HG02870 (cell line): Measurements from ENCODE around the gene COX8A.

Experiments used
- ATAC-seq: cut with Tn5 transposase; IDR thresholded peaks from one replicate; pipeline ENCODE4 v1.9.1; 2021; ENCODE audit warnings: mild to moderate bottlenecking, moderate library complexity; ENCODE audit not compliant: unreplicated experiment

The COX8A gene

DNA sequence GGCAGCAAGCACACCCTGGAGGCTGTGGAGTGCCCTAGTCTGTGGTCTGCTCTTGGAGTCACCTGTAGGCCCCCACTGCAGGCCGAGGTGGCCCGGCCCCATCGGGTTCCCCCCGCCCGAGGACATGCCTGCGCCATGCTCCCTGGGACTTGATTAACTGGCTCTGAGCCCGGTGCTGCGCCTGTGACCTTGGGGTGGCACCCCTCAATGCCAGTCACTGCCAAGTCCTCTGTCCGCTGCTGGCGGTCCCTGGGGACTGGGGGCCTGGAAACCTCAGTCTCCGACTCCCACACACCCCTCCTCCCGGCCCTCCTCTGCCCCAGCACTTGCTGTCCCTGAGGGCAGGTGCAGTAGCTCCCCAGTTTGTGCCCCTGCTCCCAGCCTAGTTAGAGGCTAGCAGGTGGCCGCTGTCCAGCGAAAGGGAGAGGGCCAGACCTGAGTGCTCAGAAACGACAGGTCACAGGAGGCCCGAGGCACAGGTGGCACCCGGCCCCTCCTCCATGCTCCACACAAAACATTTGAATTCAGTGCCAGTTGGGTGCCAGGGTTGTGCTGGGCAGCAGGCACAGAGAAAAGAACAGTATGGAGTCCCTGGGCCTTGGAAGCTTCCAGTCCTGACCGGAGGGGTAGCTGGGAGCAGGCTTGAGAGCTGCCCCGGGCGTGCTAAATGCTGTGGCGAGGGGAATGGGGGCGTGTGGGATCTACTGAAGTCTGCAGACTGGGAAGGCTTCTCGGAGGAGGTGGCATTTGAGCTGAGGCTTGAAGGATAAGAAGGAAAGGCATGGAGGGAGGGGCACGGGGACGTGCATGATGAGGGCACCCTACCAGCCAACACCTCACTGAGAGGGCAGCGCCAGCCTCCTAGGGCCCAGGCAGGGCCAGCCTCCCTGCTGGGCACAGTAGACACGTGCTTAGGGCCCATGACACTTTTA is 45.0 kb downstream of the COX8A start:
- ATAC-seq: no peak

- ATAC-seq: no peak
Observed at GRCh38 chr11:64020976-64021756, 46.7 kb downstream of the COX8A start.

DNA sequence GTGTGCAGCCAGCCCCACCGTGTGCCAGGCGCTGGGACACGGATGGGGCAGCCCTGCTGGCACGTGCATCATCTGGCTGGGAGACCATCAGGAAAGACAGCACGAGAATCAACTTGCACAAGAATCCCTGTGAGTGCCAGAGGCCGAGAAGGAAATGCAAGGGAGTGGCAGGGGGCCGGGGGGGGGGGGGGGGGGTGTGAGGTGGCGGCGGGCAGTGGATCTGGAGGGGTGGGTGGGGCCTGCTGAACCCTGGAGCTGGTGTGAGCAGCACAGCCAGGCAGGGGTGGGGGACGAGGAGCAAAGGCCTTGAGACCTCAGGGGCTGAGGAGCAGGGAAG is 47.3 kb downstream of the COX8A start:
- ATAC-seq: no peak

DNA sequence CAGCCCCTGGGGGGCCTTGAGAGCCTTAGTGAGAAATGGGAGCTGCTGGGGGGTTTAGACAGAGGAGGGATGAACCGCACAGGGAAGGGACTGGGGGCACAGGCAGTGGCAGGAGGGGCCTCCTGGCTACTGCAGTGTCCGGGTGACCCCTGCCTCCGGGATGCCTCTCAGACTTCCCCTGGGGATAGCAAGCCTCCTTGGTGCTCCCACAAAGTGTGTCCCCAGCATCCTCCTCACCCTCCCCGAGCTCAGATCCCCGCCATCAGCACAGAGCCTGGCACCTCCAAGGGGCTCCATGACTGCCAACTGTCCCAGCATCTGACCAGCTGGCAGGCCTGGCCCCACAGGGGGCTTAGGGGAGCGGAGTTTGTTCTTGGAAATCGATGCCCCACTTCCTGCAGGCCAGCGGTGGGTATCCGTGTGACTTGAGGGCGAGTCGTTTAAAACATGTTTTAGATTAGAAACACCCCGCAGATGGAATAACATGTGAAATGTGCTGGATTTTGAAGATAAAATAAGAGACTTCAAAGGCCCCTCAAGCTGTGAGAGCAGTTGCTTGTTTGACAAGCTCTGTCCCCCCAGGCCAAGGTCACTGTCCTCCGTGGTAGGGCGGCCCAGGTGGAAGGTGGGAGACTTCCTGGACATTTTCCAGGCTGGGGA is 47.8 kb downstream of the COX8A start:
- ATAC-seq: no peak

DNA sequence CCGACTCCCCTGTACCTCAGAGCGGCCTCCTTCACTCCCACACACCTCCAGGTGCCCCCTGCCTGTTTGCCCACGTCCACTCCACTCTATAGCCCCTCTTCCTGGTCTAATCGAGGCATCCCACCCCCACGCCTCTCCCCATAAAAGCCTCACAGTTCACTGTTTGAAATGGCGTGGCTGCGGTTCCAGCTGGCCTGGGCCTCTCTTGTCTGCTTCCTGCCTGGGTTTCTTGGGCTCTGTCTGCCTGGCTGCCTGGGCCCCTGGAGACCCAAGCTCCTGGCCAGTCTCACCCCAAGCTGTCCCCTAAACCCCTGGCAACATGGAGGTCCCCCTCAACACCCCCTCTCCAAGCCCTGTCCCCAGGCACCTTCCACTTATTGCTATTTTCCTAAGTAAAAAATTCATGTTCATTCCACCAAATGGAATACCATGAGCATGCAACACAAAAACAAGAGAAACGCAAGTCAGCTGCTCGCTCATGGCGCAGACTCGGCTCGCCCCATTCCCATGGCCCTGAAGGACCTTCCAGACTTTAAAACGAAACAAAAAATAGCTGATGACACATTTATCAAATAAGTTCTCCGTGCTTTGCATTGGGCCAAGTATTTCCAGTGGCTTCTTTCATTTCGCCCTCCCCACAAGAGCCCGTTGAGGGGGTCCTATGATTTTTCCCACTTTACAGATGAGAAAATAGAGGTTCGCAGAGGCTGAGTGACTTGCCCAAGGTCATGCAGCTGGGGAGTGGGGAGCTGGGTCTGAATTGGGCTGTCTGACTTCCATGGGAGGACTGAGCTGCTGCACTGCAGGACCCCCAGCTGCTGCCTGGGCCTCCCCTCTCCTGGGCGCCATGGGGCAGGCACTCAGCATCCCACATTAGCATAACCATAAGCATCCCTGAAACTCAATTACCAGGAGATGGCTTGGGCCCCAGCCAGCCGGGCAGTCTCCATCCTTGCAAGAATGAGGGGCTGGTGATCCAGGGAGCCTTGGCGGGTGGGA is 49.6 kb downstream of the COX8A start:
- no peak for ATAC-seq

DNA sequence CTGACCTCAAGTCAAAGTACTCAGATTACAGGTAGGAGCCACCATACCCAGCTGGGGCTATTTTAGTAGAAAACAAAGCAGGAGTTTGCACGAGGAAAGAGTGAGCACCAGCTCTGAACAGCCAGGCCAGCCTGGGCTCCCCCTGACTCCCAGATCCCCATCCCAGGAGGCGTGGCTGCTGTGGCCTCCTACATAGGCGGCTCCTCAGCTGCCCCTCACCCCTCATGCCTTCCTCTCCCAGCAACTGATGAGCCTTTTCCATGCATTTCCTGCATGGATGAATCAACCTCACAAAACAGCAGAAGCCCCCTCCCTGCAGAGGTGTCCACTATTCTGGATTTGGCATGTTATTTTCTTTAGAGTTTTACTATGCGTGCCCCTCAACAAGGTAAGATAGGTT is 50.8 kb downstream of the COX8A start:
- no peak for ATAC-seq
